ENCODE measurements around the gene SLC4A1AP. TPM values are rescaled to one million over a fixed set of nuclear protein-coding genes. Genes with fewer than 3 reads are reported as not detected.

The SLC4A1AP gene
- total RNA-seq, 1 experiment from 2014 or later, result 33.8 TPM

GRCh38 chr2:27667446-27667845 is 3.8 kb downstream of the SLC4A1AP start:
- POLR2A ChIA-PET, result no interaction called here
- DNase-seq, result no peak
- Histone ChIP-seq H3K4me1 (peaks cover 2% of the 10 kb centered on the region; the same call in 1 of the 2 replicates), H3K27me3 (replicated peaks; ENCODE audit: control insufficient read depth, insufficient read depth, low read length) (no peaks in the 10 kb centered on the region), H3K36me3 (ENCODE audit: control insufficient read depth, insufficient read depth, low read length) (no peaks in the 10 kb centered on the region), H3K9me3 (no peaks in the 10 kb centered on the region), H3K4me3 (ENCODE audit: low read depth, low read length) (no peak overlapping the region)
- BruUV-seq (replicated peaks), result no TSS peak
- Mint-ChIP-seq H3K36me3 (ENCODE audit: insufficient read depth, unreplicated experiment) (peaks cover 66% of the 10 kb centered on the region), H3K9me3 (ENCODE audit: unreplicated experiment) (no peaks in the 10 kb centered on the region), H3K4me3 (ENCODE audit: unreplicated experiment) (no peak overlapping the region), H3K4me1 (ENCODE audit: low read depth, unreplicated experiment) (peaks cover 11% of the 10 kb centered on the region), H3K27ac (ENCODE audit: unreplicated experiment) (no peak overlapping the region), H3K27me3 (ENCODE audit: insufficient read depth, unreplicated experiment) (no peaks in the 10 kb centered on the region)
- CTCF ChIA-PET, result no interaction called here
- intact Hi-C loops (cut with micrococcal nuclease; ENCODE audit: unreplicated experiment), result no loop called here
- TF ChIP-seq CTCF (IDR thresholded peaks at IDR 0.05; ENCODE audit: insufficient read depth in 1 of 2, low read depth in 1 of 2, low read length in 1 of 2, severe bottlenecking in 1 of 2, unreplicated experiment in 1 of 2), result no peak

- intact Hi-C loops (cut with micrococcal nuclease; ENCODE audit: unreplicated experiment), result no loop called here
- peaks cover 81% of the 10 kb centered on the region for H3K36me3 Mint-ChIP-seq (ENCODE audit: insufficient read depth, unreplicated experiment)
- H3K36me3 ChIP-seq (ENCODE audit: control insufficient read depth, insufficient read depth, low read length), result no peaks in the 10 kb centered on the region
- H3K4me1 Mint-ChIP-seq (ENCODE audit: low read depth, unreplicated experiment), result no peaks in the 10 kb centered on the region
- no peaks in the 10 kb centered on the region for H3K9me3 ChIP-seq
- H3K27me3 ChIP-seq (replicated peaks; ENCODE audit: control insufficient read depth, insufficient read depth, low read length), result no peaks in the 10 kb centered on the region
- ChIA-PET CTCF (no interaction called here), POLR2A (no interaction called here)
- no peak overlapping the region for H3K27ac Mint-ChIP-seq (ENCODE audit: unreplicated experiment)
- no peak overlapping the region for H3K4me3 ChIP-seq (ENCODE audit: low read depth, low read length)
- no peak for TF ChIP-seq CTCF (IDR thresholded peaks at IDR 0.05; ENCODE audit: insufficient read depth in 1 of 2, low read depth in 1 of 2, low read length in 1 of 2, severe bottlenecking in 1 of 2, unreplicated experiment in 1 of 2)
- no TSS peak for BruUV-seq (replicated peaks)
- no peak overlapping the region for H3K4me3 Mint-ChIP-seq (ENCODE audit: unreplicated experiment)
- H3K4me1 ChIP-seq, result no peaks in the 10 kb centered on the region
- H3K9me3 Mint-ChIP-seq (ENCODE audit: unreplicated experiment), result no peaks in the 10 kb centered on the region
- no peaks in the 10 kb centered on the region for H3K27me3 Mint-ChIP-seq (ENCODE audit: insufficient read depth, unreplicated experiment)
- DNase-seq, result no peak
These were observed 7.5 kb downstream of the SLC4A1AP start for GRCh38 chr2:27671235-27671634.

GRCh38 chr2:27672723-27673486 is 9.2 kb downstream of the SLC4A1AP start:
- ChIA-PET CTCF (interaction anchor here (0.9 kb wide), 1 partner anchor 9 kb away, joined by 3 read pairs; no protein-coding TSS in a partner anchor), POLR2A (no interaction called here)
- H3K4me1 Mint-ChIP-seq (ENCODE audit: low read depth, unreplicated experiment), result no peaks in the 10 kb centered on the region
- intact Hi-C loops (cut with micrococcal nuclease; ENCODE audit: unreplicated experiment), result no loop called here
- H3K27me3 Mint-ChIP-seq (ENCODE audit: insufficient read depth, unreplicated experiment), result no peaks in the 10 kb centered on the region
- H3K27ac Mint-ChIP-seq (ENCODE audit: unreplicated experiment), result no peak overlapping the region
- BruUV-seq (replicated peaks), result no TSS peak
- Histone ChIP-seq H3K9me3 (no peaks in the 10 kb centered on the region), H3K4me3 (ENCODE audit: low read depth, low read length) (no peak overlapping the region), H3K4me1 (no peaks in the 10 kb centered on the region), H3K36me3 (ENCODE audit: control insufficient read depth, insufficient read depth, low read length) (no peaks in the 10 kb centered on the region), H3K27me3 (replicated peaks; ENCODE audit: control insufficient read depth, insufficient read depth, low read length) (no peaks in the 10 kb centered on the region)
- no peaks in the 10 kb centered on the region for H3K9me3 Mint-ChIP-seq (ENCODE audit: unreplicated experiment)
- TF ChIP-seq CTCF (IDR thresholded peaks at IDR 0.05; ENCODE audit: insufficient read depth in 1 of 2, low read depth in 1 of 2, low read length in 1 of 2, severe bottlenecking in 1 of 2, unreplicated experiment in 1 of 2), result no peak
- DNase-seq, result no peak
- H3K36me3 Mint-ChIP-seq (ENCODE audit: insufficient read depth, unreplicated experiment), result peaks cover 72% of the 10 kb centered on the region
- no peak overlapping the region for H3K4me3 Mint-ChIP-seq (ENCODE audit: unreplicated experiment)

Data from Caco-2 (cell line).